Hypothalamus (tissue), 51 donors: ENCODE measurements around the gene RNF103.
"Not testable (repeated sequence)": the region's sequence is repeated elsewhere in the genome, so short reads cannot be mapped to it uniquely, and the experiment has no call there.

Experiments used
- DNase-seq, 51 donors: peaks; one replicate each; lab custom pipeline; 2025; lab: John Stamatoyannopoulos, UW

RNF103 gene

GRCh38 chr2:86627550-86627949, 3.9 kb upstream of the RNF103 start:
- no peak for DNase-seq

DNA sequence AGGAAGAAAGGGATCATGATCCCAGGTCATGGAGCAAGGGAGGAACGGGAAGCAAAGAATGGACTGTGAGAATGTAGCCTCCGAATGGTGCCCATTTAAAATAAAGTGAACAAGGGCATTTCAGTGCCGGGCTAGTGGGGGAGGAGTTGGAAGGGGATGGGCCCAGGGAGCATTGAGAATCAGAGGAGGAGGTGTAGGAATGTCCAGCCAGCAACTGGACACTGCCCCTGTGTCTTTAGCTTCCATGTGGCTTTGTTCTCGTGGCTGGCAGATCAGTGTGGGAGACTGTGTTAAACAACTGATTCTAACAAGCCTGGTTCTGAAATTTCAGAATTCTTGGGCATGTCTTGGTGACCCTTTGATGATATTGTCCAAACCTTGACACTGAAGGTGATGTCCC, 1.4 kb upstream of the RNF103 start:
- DNase-seq, result peak in 31 of 51 donors; percentile 2 to 72 (median 35)

DNA sequence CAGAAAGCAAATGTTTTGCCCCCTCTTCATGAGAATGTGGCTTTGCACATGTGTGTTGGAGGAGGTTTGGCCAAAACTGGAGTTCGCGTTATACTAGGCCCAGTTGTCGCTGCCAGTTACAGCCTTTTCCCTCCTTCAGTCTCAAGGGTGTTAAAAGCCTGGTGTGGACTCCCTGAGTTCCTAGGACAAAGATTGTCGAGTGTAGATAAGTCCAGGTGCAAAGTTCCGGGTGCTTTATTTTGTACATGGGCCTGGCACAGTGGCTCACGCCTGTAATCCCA, 542 bp upstream of the RNF103 start:
- peak in 2 of 51 donors; percentile 3 to 44 for DNase-seq

DNA sequence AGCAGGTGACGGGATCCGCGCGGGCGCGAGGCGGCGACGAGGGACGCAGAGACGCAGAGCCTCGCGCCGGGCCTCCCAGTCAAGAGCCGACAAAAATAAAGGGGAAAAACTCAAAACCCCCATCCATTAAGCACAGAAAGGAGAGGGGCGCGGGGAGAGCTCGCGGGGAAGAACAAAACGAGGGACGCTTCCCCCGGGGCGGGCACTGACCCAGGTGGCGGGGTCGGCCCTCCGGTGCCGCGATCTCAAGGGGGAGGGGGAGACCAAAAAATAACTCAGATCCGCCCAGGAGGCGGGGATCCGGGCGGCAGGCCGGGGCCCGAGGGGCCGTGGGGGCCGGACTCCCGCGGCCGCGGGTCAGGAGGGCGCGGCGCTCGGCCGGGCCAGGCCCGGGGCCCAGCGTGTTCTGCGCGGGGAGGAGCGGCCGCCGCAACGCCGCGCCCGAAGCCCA, 597 bp downstream of the RNF103 start:
- peak in 37 of 51 donors; percentile 24 to 74 (median 53) for DNase-seq

DNA sequence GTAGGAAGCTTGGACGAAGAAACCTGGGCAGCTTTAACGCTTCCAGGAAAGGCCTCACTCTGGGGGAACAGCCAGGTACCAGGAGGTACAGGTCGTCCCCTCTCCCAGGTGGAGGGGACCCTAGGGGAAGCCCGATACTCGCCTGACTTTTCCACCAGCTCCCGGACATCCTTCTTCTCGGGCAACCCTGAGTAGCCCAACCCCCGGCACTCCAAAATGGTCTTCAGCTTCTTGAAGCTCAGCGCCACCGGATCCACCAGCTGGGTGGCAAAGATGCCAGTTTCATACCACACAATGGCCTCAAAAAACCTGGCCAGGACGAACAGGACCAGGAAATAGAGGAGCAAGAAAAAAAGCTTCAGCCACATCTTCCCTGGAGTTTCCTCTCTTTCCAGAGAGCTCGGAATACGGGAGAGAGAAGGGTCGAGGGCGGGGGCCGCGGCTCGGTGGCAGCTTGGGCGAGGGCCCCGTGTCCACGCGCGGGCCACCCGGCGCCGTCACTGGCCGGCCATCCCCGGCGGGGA, 1.1 kb downstream of the RNF103 start:
- peak in 22 of 51 donors; percentile 11 to 73 (median 44) for DNase-seq

DNA sequence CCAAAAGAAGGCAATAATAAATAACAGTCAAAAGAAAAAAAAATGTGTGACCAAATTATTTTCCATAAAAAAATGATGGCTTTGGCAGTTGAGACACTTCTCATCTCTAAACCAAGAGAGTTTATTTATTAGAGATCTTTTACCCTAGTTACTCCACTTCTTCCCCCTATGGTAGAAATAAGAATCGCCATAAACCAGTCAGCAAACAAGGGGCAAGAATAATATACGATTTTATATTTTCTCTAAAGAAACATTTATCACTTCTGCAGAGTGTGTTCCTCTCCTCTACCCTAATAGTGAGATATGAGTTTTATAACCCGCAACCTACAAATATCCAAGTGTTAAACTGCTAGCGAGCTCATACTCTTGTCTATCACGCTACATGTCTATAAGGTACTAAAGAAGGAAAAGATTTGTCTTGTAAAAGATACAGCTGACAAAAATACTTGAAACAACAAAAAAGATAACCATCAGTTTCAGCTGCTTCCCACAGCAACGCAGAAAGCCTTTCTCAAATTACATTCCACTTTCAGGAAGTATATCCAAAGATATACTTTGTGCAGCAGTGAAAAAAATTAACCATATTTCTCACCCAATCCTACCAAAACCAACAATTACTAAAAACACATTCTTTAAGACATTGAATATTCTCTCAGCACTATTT, 2.3 kb downstream of the RNF103 start:
- no peak for DNase-seq

DNA sequence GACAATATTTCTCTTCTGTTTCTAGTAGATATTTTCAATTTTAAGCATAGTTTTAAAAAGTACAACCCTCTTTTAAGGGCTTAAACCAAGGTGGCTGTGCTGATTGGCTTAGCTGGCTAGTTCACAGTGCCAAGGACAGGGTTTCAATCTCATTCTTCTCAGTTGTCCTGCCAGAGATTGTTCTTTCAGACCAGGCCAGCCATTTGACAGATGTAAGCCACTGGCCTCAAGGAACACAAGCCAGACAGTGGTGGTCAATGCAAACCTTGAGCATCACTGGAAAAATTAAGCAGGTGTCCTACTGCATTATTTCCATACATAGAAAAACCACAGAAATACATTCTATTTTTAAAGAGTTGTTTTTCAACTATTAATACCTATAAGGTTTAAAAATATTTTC, 5.9 kb downstream of the RNF103 start:
- no peak for DNase-seq

DNA sequence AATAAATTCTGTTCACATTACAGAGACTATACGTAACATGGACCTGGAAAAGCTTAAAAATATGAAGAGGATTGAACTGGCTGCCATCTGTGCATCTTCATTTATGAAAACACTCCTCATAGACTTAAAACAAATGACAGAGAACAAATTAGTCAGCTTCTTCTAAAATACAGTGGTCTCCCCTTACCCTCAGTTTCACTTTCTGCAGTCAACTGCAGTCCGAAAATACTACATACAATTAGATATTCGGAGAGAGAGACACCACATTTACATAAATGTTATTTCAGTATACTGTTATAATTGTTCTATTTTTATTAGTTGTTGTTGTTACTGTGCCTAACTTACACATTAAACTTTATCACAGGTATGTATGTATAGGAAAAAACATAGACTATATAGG, 6.5 kb downstream of the RNF103 start:
- no peak for DNase-seq

DNA sequence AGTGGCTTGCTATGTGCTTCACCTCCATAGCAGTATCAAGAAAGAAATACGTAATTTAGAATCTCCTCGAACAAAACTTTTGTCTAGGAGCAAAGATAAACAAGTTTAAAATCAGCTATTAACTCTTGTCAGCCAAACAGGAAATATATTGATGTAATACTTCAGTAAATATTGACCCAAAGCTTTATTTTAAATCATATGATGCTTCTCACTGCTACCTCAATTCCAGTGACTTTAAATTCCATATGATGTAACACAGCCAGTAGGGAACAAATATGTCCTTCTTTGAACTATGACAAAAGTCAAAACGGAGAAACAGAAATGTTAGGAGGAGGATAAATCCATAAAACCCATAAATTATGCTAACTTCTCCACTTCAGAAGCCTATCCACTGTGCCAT, 7.2 kb downstream of the RNF103 start:
- no peak for DNase-seq

DNA sequence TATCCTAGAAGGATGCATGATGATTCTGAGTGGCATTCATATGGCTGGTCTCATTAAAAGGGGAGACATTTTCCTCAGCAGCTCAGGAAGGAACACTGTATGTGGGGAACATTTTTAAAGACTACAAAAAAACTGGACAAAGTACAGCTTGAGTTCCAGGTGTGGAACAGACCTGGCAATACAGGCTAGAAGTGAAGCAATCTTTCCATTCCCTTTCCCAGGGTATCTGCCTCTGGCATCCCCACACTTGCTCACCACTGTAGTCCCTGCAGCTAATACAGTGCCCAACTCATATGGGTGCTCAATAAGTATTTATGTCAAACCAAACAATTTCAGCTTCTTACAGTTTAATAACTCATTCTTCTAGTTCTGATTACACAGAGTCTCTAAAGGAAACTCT, 8.1 kb downstream of the RNF103 start:
- no peak for DNase-seq

- no peak for DNase-seq
Observed at GRCh38 chr2:86613515-86613914, 10.2 kb downstream of the RNF103 start.

GRCh38 chr2:86610871-86611270, 12.8 kb downstream of the RNF103 start:
- no peak for DNase-seq

DNA sequence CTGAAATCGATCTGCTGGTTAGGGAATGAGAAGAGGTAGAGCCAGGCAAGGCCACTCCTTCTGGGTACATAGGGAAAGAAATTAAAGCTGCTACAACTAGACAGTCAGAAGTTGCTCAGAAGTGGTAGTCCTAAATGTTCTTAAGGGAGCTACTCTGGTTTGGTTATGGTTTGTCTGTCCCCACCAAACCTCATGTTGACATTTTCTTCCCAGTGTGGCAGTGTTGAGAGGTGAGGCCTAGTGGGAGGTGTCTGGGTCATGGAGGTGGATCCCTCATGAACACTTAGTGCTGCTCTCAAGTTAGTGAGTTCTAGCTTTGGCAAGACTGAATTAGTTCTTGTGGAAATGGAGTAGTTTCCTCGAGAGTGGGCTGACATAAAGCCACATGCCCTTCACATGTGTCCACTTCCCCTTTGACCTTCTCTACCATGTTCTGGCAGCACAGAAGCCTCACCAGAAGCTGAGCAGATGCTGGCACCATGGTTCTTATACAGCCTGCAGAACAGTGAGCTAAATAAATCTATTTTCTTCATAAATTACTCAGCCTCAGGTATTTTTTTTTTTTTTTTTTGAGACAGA, 14.7 kb downstream of the RNF103 start:
- no peak for DNase-seq

- DNase-seq, result no peak
Observed at GRCh38 chr2:86603905-86604304, 19.8 kb downstream of the RNF103 start.

- no peak for DNase-seq
Observed at GRCh38 chr2:86598966-86599365, 24.7 kb downstream of the RNF103 start.

DNA sequence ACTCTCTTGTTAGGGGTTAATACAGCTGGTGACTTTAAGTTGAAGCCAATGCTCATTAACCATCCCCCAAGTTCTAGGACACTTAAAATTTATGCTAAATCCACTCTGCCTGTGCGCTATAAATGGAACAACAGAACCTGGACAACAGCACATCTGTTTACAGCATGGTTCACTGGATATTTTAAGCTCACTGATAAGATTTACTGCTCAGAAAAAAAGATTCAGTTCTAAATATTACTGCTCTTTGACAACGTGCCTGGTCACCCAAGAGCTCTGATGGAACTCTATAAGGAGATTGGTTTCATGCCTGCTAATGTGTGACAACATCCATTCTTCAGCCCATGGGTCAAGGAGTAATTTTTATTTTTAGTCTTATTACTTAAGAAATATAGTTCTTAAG, 27.5 kb downstream of the RNF103 start:
- DNase-seq, result no peak

GRCh38 chr2:86593266-86593665, 30.4 kb downstream of the RNF103 start:
- DNase-seq, result no peak

GRCh38 chr2:86592547-86593230, 31.0 kb downstream of the RNF103 start:
- no peak for DNase-seq

- DNase-seq, result not testable (repeated sequence)
Observed at GRCh38 chr2:86589701-86590100, 34.0 kb downstream of the RNF103 start.

DNA sequence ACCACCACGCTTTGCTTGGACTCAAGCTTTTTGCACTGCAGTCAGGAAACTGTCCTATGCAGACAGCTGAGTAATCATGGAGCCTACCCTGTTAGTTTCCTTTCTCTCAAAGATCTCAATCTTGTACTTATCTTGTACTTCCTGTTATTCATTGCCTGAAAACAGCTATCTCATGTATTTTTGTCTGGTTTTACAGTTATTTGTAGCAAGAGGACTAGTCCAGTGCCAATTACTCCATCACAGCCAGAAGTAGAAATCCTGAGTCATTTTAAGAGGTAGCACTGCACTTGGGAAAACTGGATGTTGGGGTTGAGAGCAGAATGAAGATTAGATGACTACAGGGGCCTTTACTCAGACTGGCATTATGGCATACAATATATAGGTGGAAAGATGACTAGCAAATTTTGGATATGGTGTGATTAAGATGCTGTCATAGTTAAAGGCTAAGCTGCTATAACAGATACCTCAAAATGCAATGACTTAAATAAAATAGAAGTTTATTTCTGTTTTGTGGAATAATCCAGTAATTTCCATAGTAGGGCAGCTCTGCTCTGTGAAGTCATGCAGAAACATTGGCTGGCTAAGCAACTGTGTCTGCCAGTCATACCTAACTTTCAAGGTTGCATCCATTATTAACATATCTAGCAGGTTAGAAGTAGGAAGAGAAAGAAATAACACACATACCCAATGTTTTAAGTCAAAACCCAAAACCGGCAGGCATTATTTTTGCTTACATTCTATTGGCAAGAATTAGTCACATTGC, 39.3 kb downstream of the RNF103 start:
- DNase-seq, result no peak

DNA sequence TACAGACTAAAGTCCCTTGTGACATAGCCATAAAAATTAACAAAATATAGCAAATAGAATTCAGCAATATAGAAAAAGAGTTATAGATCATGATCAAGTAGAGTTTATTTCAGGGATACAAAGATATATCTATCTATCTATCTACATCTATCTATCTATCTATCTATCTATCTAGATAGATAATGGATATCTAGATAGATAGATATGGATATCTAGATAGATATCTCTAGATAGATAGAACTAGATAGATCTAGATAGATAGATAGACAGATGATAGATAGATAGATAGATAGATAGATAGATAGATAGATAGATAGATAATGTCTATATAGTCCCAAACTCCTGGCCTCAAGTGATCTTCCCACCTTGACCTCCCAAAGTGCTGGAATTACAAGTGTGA, 43.1 kb downstream of the RNF103 start:
- no peak for DNase-seq
